Right cardiac atrium (tissue), 5 donors: ENCODE measurements around the gene XRN2. TPM values are rescaled to one million over a fixed set of nuclear protein-coding genes. Genes with fewer than 3 reads are reported as not detected.
"Not testable (repeated sequence)": the region's sequence is repeated elsewhere in the genome, so short reads cannot be mapped to it uniquely, and the experiment has no call there.

Experiments
- ATAC-seq, 2 donors: fragments of 200-7000 bp; cut with Tn5 transposase; one replicate each; pipeline versions ENCODE4 v1.8.0 to v1.9.1; 2020; ENCODE audit warnings: moderate library complexity in 2 of 2, mild to moderate bottlenecking in 1 of 2
- DNase-seq, 3 donors: peaks; one replicate each; pipeline ENCODE4 v3.0.0-alpha.2; 2020
- H3K27ac ChIP-seq: one replicate; pipeline ENCODE4 v1.5.1; 2013; ENCODE audit warnings: mild to moderate bottlenecking, low read length, control low read depth, moderate library complexity
- H3K27me3 ChIP-seq: one replicate; pipeline ENCODE4 v1.6.1; 2013; ENCODE audit not compliant: control insufficient read depth, insufficient read depth
- H3K4me1 ChIP-seq: one replicate; pipeline ENCODE4 v1.6.1; 2013; ENCODE audit warnings: low read length; ENCODE audit not compliant: control insufficient read depth, insufficient read depth
- H3K4me3 ChIP-seq: one replicate; pipeline ENCODE4 v1.5.1; 2013; ENCODE audit warnings: low read length, control low read depth
- H3K9me3 ChIP-seq: one replicate; pipeline ENCODE4 v1.6.1; 2013; ENCODE audit warnings: low read length; ENCODE audit not compliant: control insufficient read depth
- WGBS: extraction: QIAGEN DNeasy Blood & Tissue Kit; methylation state at CpG from one replicate; pipeline ENCODE4 v1.1.7; 2013; 5-methylcytosine and 5-hydroxymethylcytosine counted together
- intact Hi-C, 4 donors: fragments of 100-400 bp; cut with DNase I; formaldehyde crosslinking; loops; one replicate each; pipeline versions ENCODE4 v1.11.0 to v1.14.0; 2022 to 2023
- polyA plus RNA-seq: library from polyadenylated mRNA; stranded (reverse); fragments of 200-250 nt; gene quantifications from one replicate; pipeline ENCODE4 v1.2.3, GENCODE V29; 2013
- total RNA-seq, 4 donors: library from RNA; stranded (reverse); fragmentation: NEBNext Ultra II Directional; extraction: Animal tissue kit (Norgen Biotek cat#: 25700); gene quantifications; one replicate each; pipeline ENCODE4 v1.2.1, GENCODE V29; 2021
- donor health status: healthy with polysubstance abuse.
- donor health status: DM: no; HTN: yes; CAD: no.
- donor health status: DM: no; HTN: no; CAD: no.
- donor health status: DM: no; HTN: yes; CAD: no; lungs with severe emphysema.
- donor health status: DM: yes; HTN: yes; CAD: no.

XRN2 gene
- total and polyA plus RNA-seq, 5 donors: 13.2 to 34.7 (median 33.4) TPM

- H3K4me3 ChIP-seq: peak within 1 kb of the TSS; percentile 26
- H3K27ac ChIP-seq: no peak within 1 kb of the TSS
- no peaks in the 10 kb centered on the region for H3K9me3 ChIP-seq
- ATAC-seq: no peak
- no peak for DNase-seq
- intact Hi-C loops: no loop called here
- peaks cover 11% of the 10 kb centered on the region for H3K27me3 ChIP-seq
- no peaks in the 10 kb centered on the region for H3K4me1 ChIP-seq
- WGBS: 5% methylated on average over 57 of the region's 57 CpGs
Observed at GRCh38 chr20:21397341-21398108, 94.4 kb downstream of the XRN2 start, which contains the start of gene NKX2-4. NKX2-4 (minus strand) TSS chr20:21397526; CDS start chr20:21397399, 127 bp downstream.

GRCh38 chr20:21398109-21399004 lies 95.2 kb downstream of the XRN2 start:
- no peak for ATAC-seq
- Histone ChIP-seq H3K27me3 (peaks cover 6% of the 10 kb centered on the region), H3K9me3 (no peaks in the 10 kb centered on the region), H3K4me3 (no peak overlapping the region), H3K4me1 (no peaks in the 10 kb centered on the region), H3K27ac (no peak overlapping the region)
- intact Hi-C loops: no loop called here
- no peak for DNase-seq
- 20% methylated on average over 10 of the region's 10 CpGs for WGBS

- Histone ChIP-seq H3K27ac (no peak overlapping the region), H3K4me3 (no peak overlapping the region), H3K27me3 (peaks cover 6% of the 10 kb centered on the region), H3K4me1 (no peaks in the 10 kb centered on the region), H3K9me3 (no peaks in the 10 kb centered on the region)
- no peak for ATAC-seq
- DNase-seq: no peak
- 22% methylated on average over 5 of the region's 5 CpGs for WGBS
- intact Hi-C loops: no loop called here
Observed at GRCh38 chr20:21399005-21399475, 95.9 kb downstream of the XRN2 start.

GRCh38 chr20:21411725-21412124 lies 108.6 kb downstream of the XRN2 start:
- H3K27me3 ChIP-seq: no peaks in the 10 kb centered on the region

GRCh38 chr20:21413996-21414395 lies 110.9 kb downstream of the XRN2 start:
- H3K27me3 ChIP-seq, H3K4me3 ChIP-seq, H3K27ac ChIP-seq, ATAC-seq, intact Hi-C loops, DNase-seq, H3K4me1 ChIP-seq, H3K9me3 ChIP-seq: not testable (repeated sequence)
- 42% methylated on average over 3 of the region's 3 CpGs for WGBS

More at GRCh38 chr20:21411725-21412124, 108.6 kb downstream of the XRN2 start:
- no peaks in the 10 kb centered on the region for H3K4me1 ChIP-seq
- ATAC-seq (no peak), DNase-seq (no peak)
- no peaks in the 10 kb centered on the region for H3K9me3 ChIP-seq
- H3K4me3 ChIP-seq: no peak overlapping the region
- H3K27ac ChIP-seq: no peak overlapping the region
- intact Hi-C loops: no loop called here

GRCh38 chr20:21419147-21419546 lies 116.0 kb downstream of the XRN2 start:
- DNase-seq, H3K9me3 ChIP-seq, ATAC-seq, intact Hi-C loops, H3K4me3 ChIP-seq, H3K27ac ChIP-seq, H3K27me3 ChIP-seq, H3K4me1 ChIP-seq: not testable (repeated sequence)
- 61% methylated on average over 2 of the region's 2 CpGs for WGBS

- Histone ChIP-seq H3K27me3 (no peaks in the 10 kb centered on the region), H3K4me1 (no peaks in the 10 kb centered on the region), H3K4me3 (no peak overlapping the region), H3K9me3 (peaks cover 8% of the 10 kb centered on the region), H3K27ac (no peak overlapping the region)
- DNase-seq (no peak), ATAC-seq (no peak)
- WGBS: 89% methylated on average over 4 of the region's 4 CpGs
- intact Hi-C loops: no loop called here
Observed at GRCh38 chr20:21421601-21422236, 118.6 kb downstream of the XRN2 start.

- H3K4me1 ChIP-seq, DNase-seq, H3K27me3 ChIP-seq, H3K4me3 ChIP-seq, H3K27ac ChIP-seq, H3K9me3 ChIP-seq, ATAC-seq, intact Hi-C loops: not testable (repeated sequence)
- 89% methylated on average over 1 of the region's 1 CpG for WGBS
Observed at GRCh38 chr20:21423712-21424111, 120.6 kb downstream of the XRN2 start.

- H3K27me3 ChIP-seq: no peaks in the 10 kb centered on the region
- no peak overlapping the region for H3K4me3 ChIP-seq
- DNase-seq (no peak), ATAC-seq (no peak)
- peaks cover 8% of the 10 kb centered on the region for H3K9me3 ChIP-seq
- no peaks in the 10 kb centered on the region for H3K4me1 ChIP-seq
- 62% methylated on average over 4 of the region's 4 CpGs for WGBS
- no peak overlapping the region for H3K27ac ChIP-seq
- intact Hi-C loops: no loop called here
Observed at GRCh38 chr20:21424846-21425245, 121.7 kb downstream of the XRN2 start.

GRCh38 chr20:21430020-21430419 lies 126.9 kb downstream of the XRN2 start:
- ATAC-seq (no peak), DNase-seq (no peak)
- 30% methylated on average over 3 of the region's 3 CpGs for WGBS
- Histone ChIP-seq H3K4me1 (no peaks in the 10 kb centered on the region), H3K9me3 (no peaks in the 10 kb centered on the region), H3K4me3 (no peak overlapping the region), H3K27ac (no peak overlapping the region), H3K27me3 (no peaks in the 10 kb centered on the region)
- intact Hi-C loops: no loop called here

GRCh38 chr20:21432911-21433310 lies 129.8 kb downstream of the XRN2 start:
- WGBS: 88% methylated on average over 4 of the region's 4 CpGs
- Histone ChIP-seq H3K9me3 (no peaks in the 10 kb centered on the region), H3K27ac (no peak overlapping the region), H3K4me1 (no peaks in the 10 kb centered on the region), H3K4me3 (no peak overlapping the region), H3K27me3 (no peaks in the 10 kb centered on the region)
- ATAC-seq (no peak), DNase-seq (no peak)
- intact Hi-C loops: no loop called here
